ENCODE results near the gene CARNS1. TPM values are rescaled to one million over a fixed set of nuclear protein-coding genes. Genes with fewer than 3 reads are reported as not detected.

The CARNS1 gene
- total RNA-seq, 1 donor from 2014 or later: 14.5 TPM

DNA sequence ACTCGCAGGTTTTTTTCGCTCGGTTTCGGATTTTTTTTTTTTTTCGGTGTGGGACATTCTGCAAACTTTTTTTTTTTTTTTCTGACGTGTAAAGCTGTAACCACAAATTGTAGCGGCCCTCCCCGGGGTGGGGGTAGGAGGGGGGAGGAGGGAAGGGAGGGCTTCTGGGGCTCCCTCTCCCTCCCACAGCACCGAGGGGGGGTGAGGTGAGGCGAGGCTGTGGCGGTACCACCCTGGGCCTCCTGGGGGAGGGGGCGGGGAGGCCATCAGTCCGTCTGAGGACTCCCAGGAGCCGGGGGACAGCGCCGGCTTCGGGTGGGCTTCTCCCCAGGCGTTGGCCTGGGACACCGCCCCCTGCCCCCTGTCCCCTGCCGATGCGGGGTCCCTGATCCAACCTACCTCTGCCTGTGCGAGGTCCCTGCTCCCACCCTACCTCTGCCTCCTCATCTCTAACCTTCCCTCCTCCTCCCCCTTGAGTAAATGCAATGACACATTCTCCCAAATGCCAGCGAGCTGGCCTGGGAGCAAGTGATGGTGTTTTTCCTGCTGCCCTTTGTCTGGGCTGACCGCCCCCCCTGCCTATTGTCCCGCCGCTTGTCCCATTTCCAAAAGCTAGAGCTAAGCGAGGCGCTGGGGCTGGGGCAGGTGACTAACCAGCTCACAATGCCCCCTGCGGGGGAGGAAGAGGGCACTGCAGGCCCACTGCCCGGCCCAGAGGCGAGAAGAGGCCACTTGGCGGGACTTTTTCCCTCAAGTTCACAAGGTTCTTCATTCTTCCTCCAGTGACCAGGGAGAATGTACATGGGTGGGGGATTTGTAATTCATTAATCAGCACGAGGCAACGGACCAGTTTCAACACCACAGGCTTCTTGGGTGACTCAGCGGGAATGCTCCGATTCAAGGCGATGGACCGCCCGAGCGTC lies 41.6 kb upstream of the CARNS1 start:
- peak overlapping the region; percentile 91 for H3K27ac ChIP-seq (replicated peaks)
- peak; percentile 53 for DNase-seq
- H3K36me3 ChIP-seq: no peaks in the 10 kb centered on the region
- TF ChIP-seq, protein P1, sequence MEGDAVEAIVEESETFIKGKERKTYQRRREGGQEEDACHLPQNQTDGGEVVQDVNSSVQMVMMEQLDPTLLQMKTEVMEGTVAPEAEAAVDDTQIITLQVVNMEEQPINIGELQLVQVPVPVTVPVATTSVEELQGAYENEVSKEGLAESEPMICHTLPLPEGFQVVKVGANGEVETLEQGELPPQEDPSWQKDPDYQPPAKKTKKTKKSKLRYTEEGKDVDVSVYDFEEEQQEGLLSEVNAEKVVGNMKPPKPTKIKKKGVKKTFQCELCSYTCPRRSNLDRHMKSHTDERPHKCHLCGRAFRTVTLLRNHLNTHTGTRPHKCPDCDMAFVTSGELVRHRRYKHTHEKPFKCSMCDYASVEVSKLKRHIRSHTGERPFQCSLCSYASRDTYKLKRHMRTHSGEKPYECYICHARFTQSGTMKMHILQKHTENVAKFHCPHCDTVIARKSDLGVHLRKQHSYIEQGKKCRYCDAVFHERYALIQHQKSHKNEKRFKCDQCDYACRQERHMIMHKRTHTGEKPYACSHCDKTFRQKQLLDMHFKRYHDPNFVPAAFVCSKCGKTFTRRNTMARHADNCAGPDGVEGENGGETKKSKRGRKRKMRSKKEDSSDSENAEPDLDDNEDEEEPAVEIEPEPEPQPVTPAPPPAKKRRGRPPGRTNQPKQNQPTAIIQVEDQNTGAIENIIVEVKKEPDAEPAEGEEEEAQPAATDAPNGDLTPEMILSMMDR (IDR thresholded peaks at IDR 0.05; ENCODE audit: borderline replicate concordance): peak; percentile 60
- H3K9me3 ChIP-seq (replicated peaks): no peaks in the 10 kb centered on the region
- peaks cover 36% of the 10 kb centered on the region for H3K27me3 ChIP-seq (ENCODE audit: low read depth)
- intact Hi-C loops (cut with micrococcal nuclease): no loop called here
- peak overlapping the region; percentile 82 for H3K4me3 ChIP-seq
- H3K4me1 ChIP-seq: peaks cover 43% of the 10 kb centered on the region

DNA sequence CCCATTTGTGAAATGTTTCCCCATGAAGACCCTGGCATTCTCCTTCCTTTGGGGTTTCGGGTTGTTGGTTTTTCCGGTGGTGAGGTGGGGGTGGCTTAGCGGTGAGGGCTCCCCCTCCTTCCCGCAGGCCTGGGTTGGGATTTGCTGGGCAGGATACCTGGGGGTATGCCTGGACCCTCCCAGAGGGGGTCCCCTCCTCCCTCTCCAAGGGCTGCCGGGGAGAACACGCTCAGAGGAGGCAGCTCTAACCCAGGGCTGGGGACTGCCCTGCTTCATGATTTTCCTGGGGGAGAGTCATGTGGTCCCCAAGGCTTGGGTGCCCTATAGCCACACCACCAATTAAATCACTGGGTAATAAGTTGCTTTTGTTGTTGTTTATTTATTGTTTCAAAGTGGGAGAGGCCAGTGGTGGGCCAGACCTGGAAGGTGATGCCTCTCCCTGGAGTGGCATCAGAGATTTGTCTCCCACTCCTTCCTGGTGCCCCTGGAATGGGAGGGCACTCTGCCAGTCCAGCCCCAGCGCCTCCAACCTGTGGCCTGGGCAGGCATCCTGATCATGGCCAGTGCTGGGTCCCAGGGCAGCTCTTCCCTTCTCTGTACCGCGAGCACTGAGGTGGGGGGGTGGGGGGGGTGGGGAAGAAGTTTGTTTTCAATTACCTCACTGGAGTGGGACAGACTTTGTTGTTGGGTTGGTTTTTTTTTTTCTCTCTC lies 40.8 kb upstream of the CARNS1 start:
- Histone ChIP-seq H3K4me1 (peaks cover 43% of the 10 kb centered on the region), H3K4me3 (peak overlapping the region; percentile 82), H3K36me3 (no peaks in the 10 kb centered on the region), H3K27ac (replicated peaks) (peak overlapping the region; percentile 91), H3K9me3 (replicated peaks) (no peaks in the 10 kb centered on the region), H3K27me3 (ENCODE audit: low read depth) (peaks cover 43% of the 10 kb centered on the region)
- intact Hi-C loops (cut with micrococcal nuclease): no loop called here
- TF ChIP-seq, protein P1 (IDR thresholded peaks at IDR 0.05; ENCODE audit: borderline replicate concordance): no peak
- no peak for DNase-seq

DNA sequence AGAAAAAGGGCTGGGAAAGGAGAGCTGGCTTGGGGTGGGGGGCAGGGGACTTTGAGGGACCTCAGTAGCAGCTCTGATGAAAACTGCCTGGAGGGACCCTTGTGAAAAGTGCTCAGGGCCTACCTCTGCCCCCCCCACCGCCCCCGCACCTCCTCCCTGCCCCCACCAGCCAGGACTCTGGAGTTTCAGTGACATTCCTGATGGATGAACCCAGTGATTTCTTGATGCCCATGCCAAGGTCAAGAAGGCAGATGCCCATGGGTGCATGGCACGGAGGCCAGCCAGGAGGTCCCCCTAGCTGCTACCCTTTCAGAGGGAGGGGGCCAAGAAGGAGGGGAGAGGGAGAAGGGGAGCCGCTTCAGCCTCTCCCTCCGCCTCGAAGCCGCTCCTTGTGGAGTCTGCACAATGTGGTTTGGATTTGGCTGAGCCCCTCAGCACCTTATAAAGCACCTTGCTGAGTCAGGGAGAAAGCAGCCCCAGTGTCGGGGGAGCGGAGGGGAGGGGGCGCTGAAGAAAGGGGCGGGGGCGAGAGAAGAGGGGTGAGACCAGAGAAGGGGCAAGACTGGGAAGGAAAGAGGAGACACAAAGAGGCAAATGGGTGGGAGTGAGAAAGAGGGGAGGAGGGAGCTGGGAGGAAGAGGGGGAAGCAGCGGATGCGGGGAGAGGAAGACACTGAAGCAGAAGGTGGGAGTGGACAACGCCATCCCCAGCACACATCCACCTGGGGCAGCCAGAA lies 40.0 kb upstream of the CARNS1 start:
- H3K27me3 ChIP-seq (ENCODE audit: low read depth): peaks cover 47% of the 10 kb centered on the region
- intact Hi-C loops (cut with micrococcal nuclease): no loop called here
- TF ChIP-seq, protein P1 (IDR thresholded peaks at IDR 0.05; ENCODE audit: borderline replicate concordance): no peak
- DNase-seq: no peak
- H3K4me1 ChIP-seq: peaks cover 42% of the 10 kb centered on the region
- no peaks in the 10 kb centered on the region for H3K36me3 ChIP-seq
- no peak overlapping the region for H3K27ac ChIP-seq (replicated peaks)
- H3K4me3 ChIP-seq: no peak overlapping the region
- H3K9me3 ChIP-seq (replicated peaks): no peaks in the 10 kb centered on the region

DNA sequence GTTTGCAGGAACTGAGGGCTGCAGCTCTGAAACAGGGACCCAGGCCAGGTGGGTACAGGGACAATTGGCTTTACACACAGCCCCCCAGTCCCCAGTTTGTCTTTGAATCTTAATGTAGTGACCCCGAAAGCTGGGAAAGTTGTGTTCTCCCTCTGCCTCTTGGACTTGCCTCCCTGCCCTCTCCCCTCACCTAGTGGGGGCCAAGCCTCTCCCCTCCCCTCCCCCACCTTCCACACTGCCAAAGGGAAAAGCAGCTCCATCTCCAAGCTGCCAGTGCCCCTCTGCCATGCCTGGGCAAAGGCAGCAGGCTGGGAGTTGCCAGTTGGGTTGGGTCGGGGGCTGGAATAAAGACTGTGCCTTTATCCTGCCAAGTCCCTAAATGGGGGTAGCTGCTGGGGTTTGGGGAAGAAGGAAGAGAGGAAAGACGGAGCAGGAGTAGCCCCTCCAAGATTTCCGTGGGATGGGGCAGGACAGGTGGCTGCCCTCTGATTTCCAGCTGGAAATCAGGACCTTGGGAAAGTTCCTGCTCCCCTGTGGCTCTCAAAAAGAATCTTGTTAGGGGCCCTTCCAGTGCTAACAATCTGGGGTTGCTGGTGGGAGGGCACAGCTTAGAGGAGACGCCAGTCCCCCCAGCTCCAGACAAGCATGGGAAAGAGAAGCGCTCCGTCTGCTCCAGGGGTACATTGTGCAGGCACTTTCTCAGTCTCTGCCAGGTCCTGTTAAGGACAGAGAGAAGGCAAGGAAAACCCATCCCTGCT lies 39.2 kb upstream of the CARNS1 start:
- H3K27me3 ChIP-seq (ENCODE audit: low read depth): peaks cover 49% of the 10 kb centered on the region
- no peaks in the 10 kb centered on the region for H3K9me3 ChIP-seq (replicated peaks)
- no peak for DNase-seq
- peaks cover 35% of the 10 kb centered on the region for H3K4me1 ChIP-seq
- H3K4me3 ChIP-seq: no peak overlapping the region
- no peaks in the 10 kb centered on the region for H3K36me3 ChIP-seq
- no peak overlapping the region for H3K27ac ChIP-seq (replicated peaks)
- TF ChIP-seq, protein P1 (IDR thresholded peaks at IDR 0.05; ENCODE audit: borderline replicate concordance): no peak
- intact Hi-C loops (cut with micrococcal nuclease): no loop called here

Data from left ventricle myocardium inferior (tissue), 1 donor.